ENCODE results near the gene DICER1.

- no peak for TF ChIP-seq SP1 (IDR thresholded peaks at IDR 0.05)
- no peak for TF ChIP-seq CTBP1 (IDR thresholded peaks at IDR 0.05; ENCODE audit: borderline replicate concordance)
- no peak for TF ChIP-seq ELF4 (IDR thresholded peaks at IDR 0.05)
- TF ChIP-seq ZNF384 (IDR thresholded peaks at IDR 0.05): no peak
- TF ChIP-seq FOXM1 (IDR thresholded peaks at IDR 0.05; ENCODE audit: borderline replicate concordance): no peak
- TF ChIP-seq FOXK2 (IDR thresholded peaks at IDR 0.05): no peak
- no peak for TF ChIP-seq ARNT (IDR thresholded peaks at IDR 0.05)
- no peak for TF ChIP-seq HDGF (IDR thresholded peaks at IDR 0.05; ENCODE audit: borderline replicate concordance)
Measured at GRCh38 chr14:95147597-95147996, 9.7 kb downstream of the DICER1 start.

Measured in HEK293T (cell line).